DMS114 treated with DMSO at 0.1 percent for 48 hours (cell line): ENCODE results near the gene BPIFB3.

Experiments
- DNase-seq: peaks from one replicate; lab custom pipeline; 2025; ENCODE audit not compliant: unreplicated experiment; lab: John Stamatoyannopoulos, UW

BPIFB3 gene

GRCh38 chr20:33015700-33016580 lies 37.8 kb upstream of the BPIFB3 start:
- DNase-seq, result no peak

GRCh38 chr20:33016581-33017109 lies 37.1 kb upstream of the BPIFB3 start:
- no peak for DNase-seq

- no peak for DNase-seq
Observed at GRCh38 chr20:33017542-33017941, 36.2 kb upstream of the BPIFB3 start.

GRCh38 chr20:33018169-33018931 lies 35.4 kb upstream of the BPIFB3 start:
- no peak for DNase-seq

GRCh38 chr20:33019465-33020277 lies 34.0 kb upstream of the BPIFB3 start:
- no peak for DNase-seq

GRCh38 chr20:33020278-33021161 lies 33.2 kb upstream of the BPIFB3 start:
- no peak for DNase-seq

- no peak for DNase-seq
Observed at GRCh38 chr20:33021879-33022278, 31.8 kb upstream of the BPIFB3 start.

- DNase-seq, result no peak
Observed at GRCh38 chr20:33022289-33022688, 31.4 kb upstream of the BPIFB3 start.

GRCh38 chr20:33022694-33023438 lies 30.8 kb upstream of the BPIFB3 start:
- no peak for DNase-seq

GRCh38 chr20:33023439-33024242 lies 30.1 kb upstream of the BPIFB3 start:
- DNase-seq, result no peak

GRCh38 chr20:33024243-33024560 lies 29.5 kb upstream of the BPIFB3 start:
- DNase-seq, result no peak

- DNase-seq, result no peak
Observed at GRCh38 chr20:33024609-33025317, 28.9 kb upstream of the BPIFB3 start.

GRCh38 chr20:33025318-33025876 lies 28.3 kb upstream of the BPIFB3 start:
- no peak for DNase-seq

GRCh38 chr20:33026072-33026778 lies 27.5 kb upstream of the BPIFB3 start:
- DNase-seq, result no peak

- no peak for DNase-seq
Observed at GRCh38 chr20:33026779-33027759, 26.6 kb upstream of the BPIFB3 start.
